Measurements from ENCODE around the gene TRIM37. TPM values are rescaled to one million over a fixed set of nuclear protein-coding genes. Genes with fewer than 3 reads are reported as not detected.
"Not testable (repeated sequence)": the region's sequence is repeated elsewhere in the genome, so short reads cannot be mapped to it uniquely, and the experiment has no call there.

The TRIM37 gene
- total and polyA plus RNA-seq, 3 experiments from 2014 or later: 11.4 to 30.6 (median 27.7) TPM

- ChIA-PET POLR2A (no interaction called here), CTCF (interaction anchor here (1.4 kb wide), 1 partner anchor 9 kb away, joined by 3 read pairs; no protein-coding TSS in a partner anchor)
- H3K4me1 Mint-ChIP-seq: peaks cover 34 to 69% (median 58%) of the 10 kb centered on the region in 3 donors
- Histone ChIP-seq H3K4me3 (ENCODE audit: low read length) (no peak overlapping the region), H3K4me1 (ENCODE audit: insufficient read depth, low read length) (peaks cover 12% of the 10 kb centered on the region), H3K36me3 (ENCODE audit: insufficient read depth, low read length) (no peaks in the 10 kb centered on the region), H3K27ac (ENCODE audit: low read depth, low read length) (no peak overlapping the region), H3K9me3 (ENCODE audit: low read length) (no peaks in the 10 kb centered on the region), H3K27me3 (ENCODE audit: insufficient read depth, low read length, poor library complexity, severe bottlenecking) (no peaks in the 10 kb centered on the region)
- H3K27me3 Mint-ChIP-seq: no peaks in the 10 kb centered on the region
- H3K27ac Mint-ChIP-seq: peak overlapping the region in 3 of 8 donors; percentile 19 to 65 (median 44)
- H3K9me3 Mint-ChIP-seq: no peaks in the 10 kb centered on the region
- no peak for DNase-seq
- H3K4me3 Mint-ChIP-seq: peak overlapping the region in 2 of 7 donors; percentile 63 to 71
- peaks cover 0 to 1% (median 0%) of the 10 kb centered on the region in 3 donors for H3K36me3 Mint-ChIP-seq
Measured at GRCh38 chr17:59151006-59151405, 44.3 kb upstream of the TRIM37 start.

- Histone ChIP-seq H3K4me3 (ENCODE audit: low read length) (no peak overlapping the region), H3K36me3 (ENCODE audit: insufficient read depth, low read length) (no peaks in the 10 kb centered on the region), H3K27ac (ENCODE audit: low read depth, low read length) (no peak overlapping the region), H3K9me3 (ENCODE audit: low read length) (no peaks in the 10 kb centered on the region), H3K27me3 (ENCODE audit: insufficient read depth, low read length, poor library complexity, severe bottlenecking) (no peaks in the 10 kb centered on the region), H3K4me1 (ENCODE audit: insufficient read depth, low read length) (peaks cover 12% of the 10 kb centered on the region)
- H3K36me3 Mint-ChIP-seq: peaks cover 0 to 2% (median 1%) of the 10 kb centered on the region in 3 donors
- POLR2A ChIA-PET: no interaction called here
- peak overlapping the region in 5 of 8 donors; percentile 55 to 72 (median 63) for H3K27ac Mint-ChIP-seq
- DNase-seq: no peak
- no peaks in the 10 kb centered on the region for H3K9me3 Mint-ChIP-seq
- H3K4me1 Mint-ChIP-seq: peaks cover 37 to 78% (median 58%) of the 10 kb centered on the region in 3 donors
- H3K27me3 Mint-ChIP-seq: no peaks in the 10 kb centered on the region
- CTCF ChIA-PET: interaction anchor here (1.5 kb wide), 1 partner anchor 15 kb away, joined by 5 read pairs; no protein-coding TSS in a partner anchor
- peak overlapping the region in 1 of 7 donors; percentile 58 for H3K4me3 Mint-ChIP-seq
Measured at GRCh38 chr17:59149841-59150511, 43.3 kb upstream of the TRIM37 start.

GRCh38 chr17:59149051-59149450 is 42.4 kb upstream of the TRIM37 start:
- H3K27me3 Mint-ChIP-seq: no peaks in the 10 kb centered on the region
- Histone ChIP-seq H3K36me3 (ENCODE audit: insufficient read depth, low read length) (no peaks in the 10 kb centered on the region), H3K4me3 (ENCODE audit: low read length) (no peak overlapping the region), H3K9me3 (ENCODE audit: low read length) (no peaks in the 10 kb centered on the region), H3K4me1 (ENCODE audit: insufficient read depth, low read length) (peaks cover 12% of the 10 kb centered on the region), H3K27ac (ENCODE audit: low read depth, low read length) (no peak overlapping the region), H3K27me3 (ENCODE audit: insufficient read depth, low read length, poor library complexity, severe bottlenecking) (no peaks in the 10 kb centered on the region)
- ChIA-PET CTCF (interaction anchor here (1.5 kb wide), 1 partner anchor 16 kb away, joined by 5 read pairs; no protein-coding TSS in a partner anchor), POLR2A (interaction anchor here (0.6 kb wide), 1 partner anchor 38 kb away, joined by 3 read pairs; no protein-coding TSS in a partner anchor)
- peak overlapping the region in 1 of 8 donors; percentile 66 for H3K27ac Mint-ChIP-seq
- no peaks in the 10 kb centered on the region for H3K9me3 Mint-ChIP-seq
- peaks cover 33 to 73% (median 58%) of the 10 kb centered on the region in 3 donors for H3K4me1 Mint-ChIP-seq
- peaks cover 0 to 6% (median 5%) of the 10 kb centered on the region in 3 donors for H3K36me3 Mint-ChIP-seq
- H3K4me3 Mint-ChIP-seq: no peak overlapping the region
- no peak for DNase-seq

- ChIA-PET POLR2A (no interaction called here), CTCF (interaction anchor here (1.2 kb wide), 1 partner anchor 9 kb away, joined by 6 read pairs; the partner anchor contains the start of genes PRR11 and SKA2)
- peaks cover 4% of the 10 kb centered on the region for H3K4me1 ChIP-seq (ENCODE audit: insufficient read depth, low read length)
- H3K9me3 ChIP-seq (ENCODE audit: low read length): no peaks in the 10 kb centered on the region
- peak overlapping the region in 4 of 8 donors; percentile 36 to 57 (median 51) for H3K27ac Mint-ChIP-seq
- H3K4me3 Mint-ChIP-seq: no peak overlapping the region
- no peaks in the 10 kb centered on the region for H3K36me3 ChIP-seq (ENCODE audit: insufficient read depth, low read length)
- peaks cover 13 to 39% (median 31%) of the 10 kb centered on the region in 3 donors for H3K4me1 Mint-ChIP-seq
- H3K36me3 Mint-ChIP-seq: peaks cover 0 to 13% (median 5%) of the 10 kb centered on the region in 3 donors
- no peak overlapping the region for H3K27ac ChIP-seq (ENCODE audit: low read depth, low read length)
- DNase-seq: no peak
- no peaks in the 10 kb centered on the region for H3K27me3 ChIP-seq (ENCODE audit: insufficient read depth, low read length, poor library complexity, severe bottlenecking)
- H3K27me3 Mint-ChIP-seq: no peaks in the 10 kb centered on the region
- H3K9me3 Mint-ChIP-seq: no peaks in the 10 kb centered on the region
- no peak overlapping the region for H3K4me3 ChIP-seq (ENCODE audit: low read length)
Measured at GRCh38 chr17:59145571-59146096, 39.0 kb upstream of the TRIM37 start.

GRCh38 chr17:59141860-59142259 is 35.2 kb upstream of the TRIM37 start:
- Mint-ChIP-seq H3K36me3 (peaks cover 0 to 14% (median 5%) of the 10 kb centered on the region in 3 donors), H3K9me3 (no peaks in the 10 kb centered on the region), H3K4me1 (peaks cover 7 to 20% (median 19%) of the 10 kb centered on the region in 3 donors), H3K27me3 (no peaks in the 10 kb centered on the region), H3K27ac (peak overlapping the region in 1 of 8 donors; percentile 10), H3K4me3 (no peak overlapping the region)
- no peaks in the 10 kb centered on the region for H3K4me1 ChIP-seq (ENCODE audit: insufficient read depth, low read length)
- no peak for DNase-seq
- no peaks in the 10 kb centered on the region for H3K36me3 ChIP-seq (ENCODE audit: insufficient read depth, low read length)
- H3K4me3 ChIP-seq (ENCODE audit: low read length): no peak overlapping the region
- H3K27me3 ChIP-seq (ENCODE audit: insufficient read depth, low read length, poor library complexity, severe bottlenecking): no peaks in the 10 kb centered on the region
- CTCF ChIA-PET: interaction anchor here (1.0 kb wide), 1 partner anchor 10 kb away, joined by 3 read pairs; no protein-coding TSS in a partner anchor
- H3K9me3 ChIP-seq (ENCODE audit: low read length): no peaks in the 10 kb centered on the region
- POLR2A ChIA-PET: no interaction called here
- no peak overlapping the region for H3K27ac ChIP-seq (ENCODE audit: low read depth, low read length)

- Mint-ChIP-seq H3K4me1 (peaks cover 4 to 25% (median 6%) of the 10 kb centered on the region in 3 donors), H3K9me3 (no peaks in the 10 kb centered on the region), H3K36me3 (peaks cover 0 to 14% (median 3%) of the 10 kb centered on the region in 3 donors), H3K4me3 (no peak overlapping the region), H3K27ac (no peak overlapping the region), H3K27me3 (no peaks in the 10 kb centered on the region)
- Histone ChIP-seq H3K27ac (ENCODE audit: low read depth, low read length) (no peak overlapping the region), H3K4me1 (ENCODE audit: insufficient read depth, low read length) (no peaks in the 10 kb centered on the region), H3K4me3 (ENCODE audit: low read length) (no peak overlapping the region), H3K27me3 (ENCODE audit: insufficient read depth, low read length, poor library complexity, severe bottlenecking) (no peaks in the 10 kb centered on the region), H3K9me3 (ENCODE audit: low read length) (no peaks in the 10 kb centered on the region), H3K36me3 (ENCODE audit: insufficient read depth, low read length) (no peaks in the 10 kb centered on the region)
- DNase-seq: no peak
- ChIA-PET CTCF (interaction anchor here (1.3 kb wide), 1 partner anchor 11 kb away, joined by 3 read pairs; no protein-coding TSS in a partner anchor), POLR2A (interaction anchor here (0.6 kb wide), 1 partner anchor 18 kb away, joined by 7 read pairs; no protein-coding TSS in a partner anchor)
Measured at GRCh38 chr17:59139939-59140338, 33.3 kb upstream of the TRIM37 start.

- H3K27ac Mint-ChIP-seq; H3K9me3 Mint-ChIP-seq; H3K4me1 ChIP-seq (ENCODE audit: insufficient read depth, low read length); DNase-seq; H3K4me3 ChIP-seq (ENCODE audit: low read length); H3K27ac ChIP-seq (ENCODE audit: low read depth, low read length); H3K27me3 Mint-ChIP-seq; H3K4me3 Mint-ChIP-seq; H3K9me3 ChIP-seq (ENCODE audit: low read length); H3K36me3 ChIP-seq (ENCODE audit: insufficient read depth, low read length); H3K36me3 Mint-ChIP-seq; POLR2A ChIA-PET; H3K27me3 ChIP-seq (ENCODE audit: insufficient read depth, low read length, poor library complexity, severe bottlenecking); CTCF ChIA-PET: not testable (repeated sequence)
- peaks cover 4 to 28% (median 13%) of the 10 kb centered on the region in 3 donors for H3K4me1 Mint-ChIP-seq
Measured at GRCh38 chr17:59138339-59138738, 31.7 kb upstream of the TRIM37 start.

- Mint-ChIP-seq H3K36me3 (peaks cover 0 to 21% (median 7%) of the 10 kb centered on the region in 3 donors), H3K9me3 (no peaks in the 10 kb centered on the region), H3K4me3 (no peak overlapping the region), H3K27me3 (peaks cover 0 to 2% of the 10 kb centered on the region in 2 donors), H3K27ac (no peak overlapping the region), H3K4me1 (peaks cover 0 to 14% (median 7%) of the 10 kb centered on the region in 3 donors)
- DNase-seq: no peak
- Histone ChIP-seq H3K9me3 (ENCODE audit: low read length) (no peaks in the 10 kb centered on the region), H3K27ac (ENCODE audit: low read depth, low read length) (no peak overlapping the region), H3K4me1 (ENCODE audit: insufficient read depth, low read length) (no peaks in the 10 kb centered on the region), H3K36me3 (ENCODE audit: insufficient read depth, low read length) (no peaks in the 10 kb centered on the region), H3K27me3 (ENCODE audit: insufficient read depth, low read length, poor library complexity, severe bottlenecking) (no peaks in the 10 kb centered on the region), H3K4me3 (ENCODE audit: low read length) (no peak overlapping the region)
- CTCF ChIA-PET: no interaction called here
- POLR2A ChIA-PET: no interaction called here
Measured at GRCh38 chr17:59131131-59131530, 24.5 kb upstream of the TRIM37 start.

All from CD8-positive, alpha-beta memory T cell (primary cell).